HG03565 (cell line): ENCODE measurements around the gene CMSS1.
"Not testable (repeated sequence)": the region's sequence is repeated elsewhere in the genome, so short reads cannot be mapped to it uniquely, and the experiment has no call there.

Experiments
- ATAC-seq: cut with Tn5 transposase; IDR thresholded peaks from one replicate; pipeline ENCODE4 v1.9.1; 2021; ENCODE audit warnings: mild to moderate bottlenecking, moderate library complexity; ENCODE audit not compliant: unreplicated experiment

Gene CMSS1

GRCh38 chr3:100043271-100043670 lies 225.6 kb downstream of the CMSS1 start:
- ATAC-seq = no peak

GRCh38 chr3:100044369-100044768 lies 226.7 kb downstream of the CMSS1 start:
- ATAC-seq = peak; percentile 78

GRCh38 chr3:100045696-100046095 lies 228.0 kb downstream of the CMSS1 start:
- ATAC-seq = no peak

- ATAC-seq = no peak
Measured at GRCh38 chr3:100046986-100047385, 229.3 kb downstream of the CMSS1 start.

GRCh38 chr3:100047455-100048141 lies 229.9 kb downstream of the CMSS1 start:
- ATAC-seq = peak; percentile 56

GRCh38 chr3:100048248-100048647 lies 230.6 kb downstream of the CMSS1 start:
- no peak for ATAC-seq

GRCh38 chr3:100051513-100051912 lies 233.9 kb downstream of the CMSS1 start:
- ATAC-seq = not testable (repeated sequence)

- ATAC-seq = no peak
Measured at GRCh38 chr3:100053951-100054620, 236.4 kb downstream of the CMSS1 start.

- no peak for ATAC-seq
Measured at GRCh38 chr3:100057716-100058575, 240.3 kb downstream of the CMSS1 start.

- ATAC-seq = no peak
Measured at GRCh38 chr3:100059472-100059871, 241.8 kb downstream of the CMSS1 start.

GRCh38 chr3:100060685-100061484 lies 243.2 kb downstream of the CMSS1 start:
- no peak for ATAC-seq

GRCh38 chr3:100062665-100063064 lies 245.0 kb downstream of the CMSS1 start:
- no peak for ATAC-seq

GRCh38 chr3:100063929-100064461 lies 246.3 kb downstream of the CMSS1 start:
- ATAC-seq = no peak

- ATAC-seq = no peak
Measured at GRCh38 chr3:100067589-100067988, 249.9 kb downstream of the CMSS1 start.

GRCh38 chr3:100068826-100069225 lies 251.2 kb downstream of the CMSS1 start:
- peak; percentile 47 for ATAC-seq

GRCh38 chr3:100069472-100069871 lies 251.8 kb downstream of the CMSS1 start:
- ATAC-seq = no peak

GRCh38 chr3:100072326-100073048 lies 254.8 kb downstream of the CMSS1 start:
- peak; percentile 61 for ATAC-seq

GRCh38 chr3:100073049-100073713 lies 255.5 kb downstream of the CMSS1 start:
- no peak for ATAC-seq

- ATAC-seq = no peak
Measured at GRCh38 chr3:100073714-100074307, 256.1 kb downstream of the CMSS1 start.
